Pancreas (tissue), 10 donors: ENCODE measurements around the gene VAC14. TPM values are rescaled to one million over a fixed set of nuclear protein-coding genes. Genes with fewer than 3 reads are reported as not detected.

Experiments used
- ATAC-seq, 4 donors: fragments of 200-7000 bp; cut with Tn5 transposase; one replicate each; pipeline versions ENCODE4 v1.8.0 to v1.9.1; 2020; ENCODE audit warnings: mild to moderate bottlenecking in 4 of 4, moderate library complexity in 4 of 4
- DNase-seq, 6 donors: peaks; one replicate each; pipeline ENCODE4 v3.0.0-alpha.2; 2020
- FAIRE-seq: peaks from 2 replicates; lab custom pipeline; 2012; peaks lifted over from hg19 to GRCh38; lab: Jason Lieb, UNC
- H3K27ac ChIP-seq, 4 donors: fragments of 200-600 bp; sonication (generic); 1 replicate in 3 of 4; 2 replicates in 1 of 4; pipeline versions ENCODE4 v1.5.0 to v1.8.0; 2020
- H3K27me3 ChIP-seq, 4 donors: fragments of 200-600 bp; one replicate each; pipeline ENCODE4 v1.8.0; 2021
- H3K36me3 ChIP-seq, 3 donors: fragments of 200-600 bp; sonication (generic) in 1 of 3; one replicate each; pipeline versions ENCODE4 v1.5.0 to v1.8.0; 2020 to 2021
- H3K4me1 ChIP-seq, 3 donors: fragments of 200-600 bp; one replicate each; pipeline ENCODE4 v1.8.0; 2021
- H3K4me3 ChIP-seq, 4 donors: fragments of 200-600 bp; sonication (generic) in 2 of 4; one replicate each; pipeline versions ENCODE4 v1.5.0 to v1.8.0; 2020 to 2021
- H3K9me3 ChIP-seq, 4 donors: fragments of 200-600 bp; one replicate each; pipeline ENCODE4 v1.8.0; 2021
- CTCF ChIP-seq, 4 donors: fragments of 200-600 bp; sonication (generic) in 3 of 4; IDR thresholded peaks; one replicate each; pipeline versions ENCODE4 v1.5.0 to v1.8.0; 2021; ENCODE audit warnings: antibody characterized with exemption in 4 of 4
- WGBS, 2 donors: extraction: QIAGEN DNeasy Blood & Tissue Kit; methylation state at CpG; one replicate each; pipeline ENCODE4 v1.1.7; 2013; 5-methylcytosine and 5-hydroxymethylcytosine counted together
- intact Hi-C, 3 donors: fragments of 100-400 bp; cut with DNase I; formaldehyde crosslinking; loops; one replicate each; pipeline versions ENCODE4 v1.11.1 to v1.14.2; 2022
- polyA plus RNA-seq, 2 donors: library from polyadenylated mRNA; stranded (reverse); fragments of 200-250 nt; gene quantifications; one replicate each; pipeline ENCODE4 v1.2.3, GENCODE V29; 2013
- total RNA-seq, 6 donors: library from RNA; stranded (reverse); fragmentation: NEBNext Ultra II Directional in 4 of 6; extraction: Animal tissue kit (Norgen Biotek cat#: 25700) in 4 of 6; gene quantifications; one replicate each; pipeline versions ENCODE4 v1.2.1 to v1.2.4, GENCODE V29; 2021 to 2023
- donor health status: healthy with polysubstance abuse.
- donor health status: DM: no; HTN: no; CAD: no; lungs with moderate emphysema.
- donor health status: DM: no; HTN: no; CAD: no.
- donor health status: control.
- donor health status: control.
- donor health status: Bipolar disorder and iron deficiency.
- donor health status: DM: yes; HTN: yes; CAD: no.
- donor health status: DM: no; HTN: no; CAD: no.
- donor health status: DM: no; HTN: no; CAD: no.
- donor health status: DM: yes; HTN: yes; CAD: no.

VAC14 gene
- total and polyA plus RNA-seq, 8 donors = 9.6 to 36.3 (median 14.9) TPM

- DNase-seq = peak; percentile 57 to 90 (median 72)
- 28 to 32% methylated on average over 35 of the region's 35 CpGs for WGBS, 2 donors
- peak; percentile 80 to 89 (median 86) for TF ChIP-seq CTCF (IDR thresholded peaks at IDR 0.05)
- Histone ChIP-seq H3K36me3 (no peaks in the 10 kb centered on the region), H3K9me3 (no peaks in the 10 kb centered on the region), H3K4me3 (peak overlapping the region in 1 of 4 donors; percentile 31), H3K27ac (no peak overlapping the region), H3K4me1 (no peaks in the 10 kb centered on the region), H3K27me3 (no peaks in the 10 kb centered on the region)
- ATAC-seq = peak; percentile 86 to 98 (median 94)
- peak; percentile 97 for FAIRE-seq
- intact Hi-C loops = loop anchor here in 2 of 3 donors (10.0 kb wide), 2 partner anchors 119 to 279 kb away; no protein-coding TSS in a partner anchor
Measured at GRCh38 chr16:70653809-70654771, 146.9 kb downstream of the VAC14 start.

GRCh38 chr16:70653406-70653805, 147.6 kb downstream of the VAC14 start:
- H3K36me3 ChIP-seq = no peaks in the 10 kb centered on the region
- no peaks in the 10 kb centered on the region for H3K27me3 ChIP-seq
- H3K9me3 ChIP-seq = no peaks in the 10 kb centered on the region
- no peak for TF ChIP-seq CTCF (IDR thresholded peaks at IDR 0.05)
- FAIRE-seq (no peak), ATAC-seq (peak in 3 of 4 donors; percentile 4 to 28 (median 7)), DNase-seq (no peak)
- no peak overlapping the region for H3K4me3 ChIP-seq
- H3K27ac ChIP-seq = no peak overlapping the region
- H3K4me1 ChIP-seq = no peaks in the 10 kb centered on the region
- 76 to 79% methylated on average over 4 of the region's 4 CpGs for WGBS, 2 donors
- intact Hi-C loops = loop anchor here in 2 of 3 donors (10.0 kb wide), 2 partner anchors 119 to 279 kb away; no protein-coding TSS in a partner anchor

- FAIRE-seq = no peak
- no peaks in the 10 kb centered on the region for H3K27me3 ChIP-seq
- no peaks in the 10 kb centered on the region for H3K4me1 ChIP-seq
- H3K36me3 ChIP-seq = no peaks in the 10 kb centered on the region
- no peak for TF ChIP-seq CTCF (IDR thresholded peaks at IDR 0.05)
- no peak for DNase-seq
- no peaks in the 10 kb centered on the region for H3K9me3 ChIP-seq
- intact Hi-C loops = loop anchor here in 2 of 3 donors (10.0 kb wide), 2 partner anchors 118 to 278 kb away; no protein-coding TSS in a partner anchor
- WGBS, 2 donors = 79 to 86% methylated on average over 2 of the region's 2 CpGs
- no peak overlapping the region for H3K4me3 ChIP-seq
- no peak overlapping the region for H3K27ac ChIP-seq
- no peak for ATAC-seq
Measured at GRCh38 chr16:70652322-70652721, 148.6 kb downstream of the VAC14 start.

GRCh38 chr16:70651524-70651923, 149.4 kb downstream of the VAC14 start:
- 80 to 85% methylated on average over 3 of the region's 3 CpGs for WGBS, 2 donors
- TF ChIP-seq CTCF (IDR thresholded peaks at IDR 0.05) = no peak
- no peaks in the 10 kb centered on the region for H3K36me3 ChIP-seq
- FAIRE-seq (no peak), DNase-seq (no peak), ATAC-seq (no peak)
- H3K27me3 ChIP-seq = no peaks in the 10 kb centered on the region
- intact Hi-C loops = loop anchor here in 2 of 3 donors (10.0 kb wide), 2 partner anchors 117 to 277 kb away; no protein-coding TSS in a partner anchor
- H3K4me3 ChIP-seq = no peak overlapping the region
- H3K9me3 ChIP-seq = no peaks in the 10 kb centered on the region
- H3K4me1 ChIP-seq = no peaks in the 10 kb centered on the region
- no peak overlapping the region for H3K27ac ChIP-seq
